ENCODE results near the gene PGP. TPM values are rescaled to one million over a fixed set of nuclear protein-coding genes. Genes with fewer than 3 reads are reported as not detected.

Gene PGP
- total and polyA plus RNA-seq, 3 experiments from 2014 or later: 14.7 to 30.9 (median 27.3) TPM

- Histone ChIP-seq H3K9me3 (ENCODE audit: low read length) (no peaks in the 10 kb centered on the region), H3K4me1 (ENCODE audit: insufficient read depth, low read length) (no peaks in the 10 kb centered on the region), H3K36me3 (ENCODE audit: insufficient read depth, low read length) (peaks cover 18% of the 10 kb centered on the region), H3K27ac (ENCODE audit: low read depth, low read length) (no peak overlapping the region), H3K27me3 (ENCODE audit: insufficient read depth, low read length, poor library complexity, severe bottlenecking) (no peaks in the 10 kb centered on the region), H3K4me3 (ENCODE audit: low read length) (no peak overlapping the region)
- no peak for DNase-seq
- POLR2A ChIA-PET: no interaction called here
- Mint-ChIP-seq H3K4me3 (no peak overlapping the region), H3K4me1 (peaks cover 3 to 9% (median 7%) of the 10 kb centered on the region in 3 donors), H3K9me3 (no peaks in the 10 kb centered on the region), H3K27me3 (no peaks in the 10 kb centered on the region), H3K36me3 (peaks cover 0 to 37% (median 1%) of the 10 kb centered on the region in 3 donors), H3K27ac (no peak overlapping the region)
- CTCF ChIA-PET: interaction anchor here (0.7 kb wide), 1 partner anchor 18 kb away, joined by 3 read pairs; no protein-coding TSS in a partner anchor
These were observed 37.1 kb downstream of the PGP start for GRCh38 chr16:2177561-2177960.

DNA sequence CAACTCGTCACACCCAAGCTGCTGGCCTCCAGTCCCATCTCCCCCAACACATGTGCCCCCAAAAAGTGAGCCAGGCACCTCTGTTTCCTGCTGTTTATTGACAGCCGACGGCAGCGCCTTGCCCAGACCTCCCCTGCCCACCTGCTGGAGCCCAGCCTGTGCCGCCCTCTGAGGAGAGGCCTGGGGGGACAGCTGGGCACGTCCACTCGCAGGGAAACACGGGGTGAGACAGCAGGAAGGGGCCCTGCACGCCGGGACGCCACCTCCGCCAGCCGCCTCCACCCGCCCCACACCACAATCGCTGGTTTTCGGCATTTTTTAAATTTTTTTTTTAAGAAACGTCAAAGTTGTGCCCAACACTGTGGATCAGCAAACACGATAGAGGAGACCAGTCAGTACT, 37.5 kb downstream of the PGP start:
- H3K27me3 ChIP-seq (ENCODE audit: insufficient read depth, low read length, poor library complexity, severe bottlenecking): no peaks in the 10 kb centered on the region
- CTCF ChIA-PET: interaction anchor here (0.7 kb wide), 1 partner anchor 18 kb away, joined by 3 read pairs; no protein-coding TSS in a partner anchor
- Mint-ChIP-seq H3K9me3 (no peaks in the 10 kb centered on the region), H3K27ac (no peak overlapping the region), H3K4me3 (no peak overlapping the region), H3K27me3 (no peaks in the 10 kb centered on the region), H3K4me1 (peaks cover under 1 to 5% (median 4%) of the 10 kb centered on the region in 3 donors), H3K36me3 (peaks cover 0 to 37% (median 1%) of the 10 kb centered on the region in 3 donors)
- no peaks in the 10 kb centered on the region for H3K9me3 ChIP-seq (ENCODE audit: low read length)
- H3K4me1 ChIP-seq (ENCODE audit: insufficient read depth, low read length): no peaks in the 10 kb centered on the region
- H3K4me3 ChIP-seq (ENCODE audit: low read length): no peak overlapping the region
- no peak overlapping the region for H3K27ac ChIP-seq (ENCODE audit: low read depth, low read length)
- POLR2A ChIA-PET: no interaction called here
- H3K36me3 ChIP-seq (ENCODE audit: insufficient read depth, low read length): peaks cover 18% of the 10 kb centered on the region
- DNase-seq: no peak

- ChIA-PET POLR2A (no interaction called here), CTCF (no interaction called here)
- no peaks in the 10 kb centered on the region for H3K4me1 Mint-ChIP-seq
- Histone ChIP-seq H3K36me3 (ENCODE audit: insufficient read depth, low read length) (peaks cover 18% of the 10 kb centered on the region), H3K4me3 (ENCODE audit: low read length) (no peak overlapping the region), H3K27ac (ENCODE audit: low read depth, low read length) (no peak overlapping the region), H3K27me3 (ENCODE audit: insufficient read depth, low read length, poor library complexity, severe bottlenecking) (no peaks in the 10 kb centered on the region), H3K4me1 (ENCODE audit: insufficient read depth, low read length) (no peaks in the 10 kb centered on the region), H3K9me3 (ENCODE audit: low read length) (no peaks in the 10 kb centered on the region)
- no peak for DNase-seq
- H3K4me3 Mint-ChIP-seq: no peak overlapping the region
- H3K27ac Mint-ChIP-seq: no peak overlapping the region
- H3K36me3 Mint-ChIP-seq: peaks cover 0 to 40% (median 1%) of the 10 kb centered on the region in 3 donors
- no peaks in the 10 kb centered on the region for H3K9me3 Mint-ChIP-seq
- H3K27me3 Mint-ChIP-seq: no peaks in the 10 kb centered on the region
These were observed 38.6 kb downstream of the PGP start for GRCh38 chr16:2176047-2176446.

DNA sequence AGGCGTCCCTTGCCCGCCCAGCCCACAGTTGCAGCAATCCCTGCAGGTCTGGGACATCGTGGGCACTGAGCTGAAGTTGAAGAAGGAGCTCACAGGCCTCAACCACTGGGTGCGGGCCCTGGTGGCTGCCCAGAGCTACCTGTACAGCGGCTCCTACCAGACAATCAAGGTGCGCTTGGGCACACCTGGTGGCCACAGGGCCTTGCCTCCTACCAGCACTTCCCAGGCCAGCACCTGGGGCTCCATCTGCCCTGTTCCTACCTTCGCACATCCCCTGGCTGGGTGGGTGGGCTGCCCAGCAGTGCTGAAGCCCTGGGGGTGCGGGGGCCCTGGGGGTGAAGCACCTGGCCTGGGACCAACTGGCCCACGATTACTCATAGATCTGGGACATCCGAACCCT, 39.2 kb downstream of the PGP start:
- no peaks in the 10 kb centered on the region for H3K4me1 Mint-ChIP-seq
- Histone ChIP-seq H3K27ac (ENCODE audit: low read depth, low read length) (no peak overlapping the region), H3K9me3 (ENCODE audit: low read length) (no peaks in the 10 kb centered on the region), H3K4me3 (ENCODE audit: low read length) (no peak overlapping the region), H3K4me1 (ENCODE audit: insufficient read depth, low read length) (no peaks in the 10 kb centered on the region), H3K27me3 (ENCODE audit: insufficient read depth, low read length, poor library complexity, severe bottlenecking) (no peaks in the 10 kb centered on the region), H3K36me3 (ENCODE audit: insufficient read depth, low read length) (peaks cover 18% of the 10 kb centered on the region)
- H3K36me3 Mint-ChIP-seq: peaks cover 0 to 40% (median 1%) of the 10 kb centered on the region in 3 donors
- no peaks in the 10 kb centered on the region for H3K9me3 Mint-ChIP-seq
- no peaks in the 10 kb centered on the region for H3K27me3 Mint-ChIP-seq
- DNase-seq: no peak
- no peak overlapping the region for H3K27ac Mint-ChIP-seq
- no peak overlapping the region for H3K4me3 Mint-ChIP-seq
- ChIA-PET CTCF (interaction anchor here (1.5 kb wide), 1 partner anchor 19 kb away, joined by 4 read pairs; no protein-coding TSS in a partner anchor), POLR2A (no interaction called here)

DNA sequence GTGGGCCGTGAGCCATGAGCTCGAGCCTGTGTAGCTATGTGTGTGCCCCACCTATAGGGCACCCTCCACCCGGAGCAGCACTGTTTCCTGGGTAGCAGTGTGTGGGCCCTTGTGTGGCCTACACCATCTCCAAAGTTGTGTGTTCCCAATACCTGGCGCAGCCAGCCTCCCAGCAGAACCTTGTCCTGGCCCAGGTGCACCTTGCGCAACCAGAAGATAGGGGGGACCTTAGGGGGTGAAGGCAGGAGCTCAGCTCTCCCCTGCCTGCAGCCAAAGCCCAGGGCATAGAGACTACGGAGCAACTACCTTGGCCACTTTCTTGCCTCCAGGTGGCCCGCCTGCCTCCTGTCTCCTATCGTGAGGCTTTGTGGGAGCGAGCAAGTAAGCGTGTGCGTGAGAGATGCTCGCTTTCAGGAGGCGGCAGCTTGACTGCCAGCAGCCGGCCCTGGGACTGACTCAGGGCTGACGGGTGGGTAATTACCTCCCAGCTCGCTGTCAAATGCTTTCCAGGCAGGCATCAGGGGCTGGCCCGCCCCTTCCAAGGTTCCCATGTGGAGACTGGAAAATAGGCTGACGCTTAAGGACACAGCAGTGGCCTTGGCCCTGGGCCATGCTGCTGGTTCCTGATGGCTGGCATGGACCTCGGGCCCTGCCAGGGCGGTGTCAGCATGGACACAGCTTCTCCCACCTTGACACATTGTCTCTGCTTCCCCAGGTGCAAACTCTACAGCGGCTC, 40.1 kb downstream of the PGP start:
- no peaks in the 10 kb centered on the region for H3K4me1 ChIP-seq (ENCODE audit: insufficient read depth, low read length)
- DNase-seq: no peak
- Mint-ChIP-seq H3K27me3 (no peaks in the 10 kb centered on the region), H3K4me3 (no peak overlapping the region), H3K9me3 (no peaks in the 10 kb centered on the region), H3K4me1 (no peaks in the 10 kb centered on the region), H3K27ac (no peak overlapping the region), H3K36me3 (peaks cover 0 to 40% (median 1%) of the 10 kb centered on the region in 3 donors)
- peaks cover 18% of the 10 kb centered on the region for H3K36me3 ChIP-seq (ENCODE audit: insufficient read depth, low read length)
- CTCF ChIA-PET: interaction anchor here (1.5 kb wide), 1 partner anchor 20 kb away, joined by 4 read pairs; no protein-coding TSS in a partner anchor
- H3K4me3 ChIP-seq (ENCODE audit: low read length): no peak overlapping the region
- POLR2A ChIA-PET: interaction anchor here (0.5 kb wide), 1 partner anchor 32 kb away, joined by 3 read pairs; no protein-coding TSS in a partner anchor
- H3K9me3 ChIP-seq (ENCODE audit: low read length): no peaks in the 10 kb centered on the region
- no peaks in the 10 kb centered on the region for H3K27me3 ChIP-seq (ENCODE audit: insufficient read depth, low read length, poor library complexity, severe bottlenecking)
- H3K27ac ChIP-seq (ENCODE audit: low read depth, low read length): no peak overlapping the region

GRCh38 chr16:2173916-2174315, 40.7 kb downstream of the PGP start:
- CTCF ChIA-PET: interaction anchor here (1.5 kb wide), 1 partner anchor 21 kb away, joined by 4 read pairs; no protein-coding TSS in a partner anchor
- Mint-ChIP-seq H3K27me3 (no peaks in the 10 kb centered on the region), H3K9me3 (no peaks in the 10 kb centered on the region), H3K36me3 (peaks cover 0 to 40% (median 1%) of the 10 kb centered on the region in 3 donors), H3K4me3 (no peak overlapping the region), H3K27ac (no peak overlapping the region), H3K4me1 (no peaks in the 10 kb centered on the region)
- no peak overlapping the region for H3K27ac ChIP-seq (ENCODE audit: low read depth, low read length)
- no peak for DNase-seq
- no peaks in the 10 kb centered on the region for H3K9me3 ChIP-seq (ENCODE audit: low read length)
- POLR2A ChIA-PET: no interaction called here
- peaks cover 18% of the 10 kb centered on the region for H3K36me3 ChIP-seq (ENCODE audit: insufficient read depth, low read length)
- H3K4me1 ChIP-seq (ENCODE audit: insufficient read depth, low read length): no peaks in the 10 kb centered on the region
- no peak overlapping the region for H3K4me3 ChIP-seq (ENCODE audit: low read length)
- H3K27me3 ChIP-seq (ENCODE audit: insufficient read depth, low read length, poor library complexity, severe bottlenecking): no peaks in the 10 kb centered on the region

GRCh38 chr16:2173366-2173765, 41.3 kb downstream of the PGP start:
- POLR2A ChIA-PET: no interaction called here

DNA sequence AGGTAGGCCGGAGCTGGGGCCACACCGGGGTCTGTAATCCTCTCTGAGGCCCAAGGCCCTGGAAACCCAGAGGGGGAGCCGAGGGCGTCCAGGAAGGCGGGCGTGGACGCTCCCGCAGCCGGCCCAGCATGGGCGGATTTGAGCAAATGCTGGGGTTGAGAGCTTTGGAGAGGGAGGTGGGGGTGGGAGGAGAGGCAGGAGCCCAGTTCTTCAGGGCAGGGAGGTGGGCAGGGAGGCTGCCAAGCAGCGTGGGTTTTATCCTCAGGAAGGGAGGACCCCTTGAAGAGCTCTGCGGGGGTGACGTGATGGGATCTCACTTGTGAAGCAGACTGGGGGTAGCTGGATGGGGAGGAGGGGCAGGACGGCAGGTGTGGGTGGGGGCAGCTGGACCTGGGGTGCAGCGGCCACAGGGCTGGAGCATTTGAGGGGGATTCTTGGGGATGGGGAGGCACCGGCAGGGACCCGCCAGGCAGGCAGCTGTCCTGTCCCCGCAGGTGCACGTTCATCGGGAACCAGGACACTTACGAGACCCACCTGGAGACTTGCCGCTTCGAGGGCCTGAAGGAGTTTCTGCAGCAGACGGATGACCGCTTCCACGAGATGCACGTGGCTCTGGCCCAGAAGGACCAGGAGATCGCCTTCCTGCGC, 41.8 kb downstream of the PGP start:
- no peaks in the 10 kb centered on the region for H3K27me3 ChIP-seq (ENCODE audit: insufficient read depth, low read length, poor library complexity, severe bottlenecking)
- no peak overlapping the region for H3K4me3 Mint-ChIP-seq
- ChIA-PET CTCF (no interaction called here), POLR2A (interaction anchor here (0.6 kb wide), 1 partner anchor 168 kb away, joined by 3 read pairs; no protein-coding TSS in a partner anchor)
- no peaks in the 10 kb centered on the region for H3K4me1 Mint-ChIP-seq
- no peak for DNase-seq
- H3K9me3 ChIP-seq (ENCODE audit: low read length): no peaks in the 10 kb centered on the region
- H3K36me3 ChIP-seq (ENCODE audit: insufficient read depth, low read length): peaks cover 18% of the 10 kb centered on the region
- H3K4me3 ChIP-seq (ENCODE audit: low read length): no peak overlapping the region
- H3K27me3 Mint-ChIP-seq: no peaks in the 10 kb centered on the region
- no peaks in the 10 kb centered on the region for H3K9me3 Mint-ChIP-seq
- no peaks in the 10 kb centered on the region for H3K4me1 ChIP-seq (ENCODE audit: insufficient read depth, low read length)
- no peak overlapping the region for H3K27ac ChIP-seq (ENCODE audit: low read depth, low read length)
- H3K36me3 Mint-ChIP-seq: peaks cover 0 to 48% (median 1%) of the 10 kb centered on the region in 3 donors
- H3K27ac Mint-ChIP-seq: no peak overlapping the region

More at GRCh38 chr16:2173366-2173765, 41.3 kb downstream of the PGP start:
- Mint-ChIP-seq H3K27ac (no peak overlapping the region), H3K27me3 (no peaks in the 10 kb centered on the region), H3K9me3 (no peaks in the 10 kb centered on the region), H3K4me3 (no peak overlapping the region), H3K36me3 (peaks cover 0 to 43% (median 1%) of the 10 kb centered on the region in 3 donors), H3K4me1 (no peaks in the 10 kb centered on the region)
- H3K4me1 ChIP-seq (ENCODE audit: insufficient read depth, low read length): no peaks in the 10 kb centered on the region
- H3K36me3 ChIP-seq (ENCODE audit: insufficient read depth, low read length): peaks cover 18% of the 10 kb centered on the region
- no peak overlapping the region for H3K4me3 ChIP-seq (ENCODE audit: low read length)
- no peaks in the 10 kb centered on the region for H3K27me3 ChIP-seq (ENCODE audit: insufficient read depth, low read length, poor library complexity, severe bottlenecking)
- H3K9me3 ChIP-seq (ENCODE audit: low read length): no peaks in the 10 kb centered on the region
- no peak overlapping the region for H3K27ac ChIP-seq (ENCODE audit: low read depth, low read length)
- CTCF ChIA-PET: no interaction called here
- no peak for DNase-seq

Data from CD8-positive, alpha-beta memory T cell (primary cell).